SJCRH30 (cell line): ENCODE results near the gene FSD2. TPM values are rescaled to one million over a fixed set of nuclear protein-coding genes. Genes with fewer than 3 reads are reported as not detected.
"Not testable (repeated sequence)": the region's sequence is repeated elsewhere in the genome, so short reads cannot be mapped to it uniquely, and the experiment has no call there.

Source experiments
- DNase-seq, 2 experiments: peaks; one replicate each; pipeline ENCODE4 v3.0.0-alpha.2; 2015 to 2020
- H3K27ac ChIP-seq: fragments of 250-450 bp; sonication (Bioruptor Pico); 2 replicates; pipeline ENCODE4 v1.5.1; 2020; ENCODE audit warnings: mild to moderate bottlenecking, moderate library complexity
- H3K27me3 ChIP-seq: fragments of 250-450 bp; sonication (Bioruptor Pico); 2 replicates; pipeline ENCODE4 v1.5.1; 2020; ENCODE audit warnings: mild to moderate bottlenecking, moderate library complexity
- H3K36me3 ChIP-seq: fragments of 250-450 bp; sonication (Bioruptor Pico); 2 replicates; pipeline ENCODE4 v1.5.1; 2020; ENCODE audit warnings: mild to moderate bottlenecking, moderate library complexity
- H3K4me1 ChIP-seq: fragments of 250-450 bp; sonication (Bioruptor Pico); 2 replicates; pipeline ENCODE4 v1.5.1; 2020; ENCODE audit warnings: mild to moderate bottlenecking, moderate library complexity
- H3K4me3 ChIP-seq: fragments of 250-450 bp; sonication (Bioruptor Pico); 2 replicates; pipeline ENCODE4 v1.5.1; 2020; ENCODE audit warnings: mild to moderate bottlenecking, moderate library complexity
- H3K9me3 ChIP-seq: fragments of 250-450 bp; sonication (Bioruptor Pico); replicated peaks from 2 replicates; pipeline ENCODE4 v1.5.1; 2020; ENCODE audit warnings: mild to moderate bottlenecking, moderate library complexity
- total RNA-seq: library from RNA; depleted of rRNA; stranded (reverse); fragments of >200 nt; shearing (Covaris generic); gene quantifications from 2 replicates; pipeline ENCODE4 v1.2.3, GENCODE V29; 2014

The FSD2 gene
- total RNA-seq, 1 experiment from 2014 or later = 0.06 TPM

- H3K4me3 ChIP-seq = no peak overlapping the region
- H3K36me3 ChIP-seq = no peaks in the 10 kb centered on the region
- H3K9me3 ChIP-seq = no peaks in the 10 kb centered on the region
- H3K27ac ChIP-seq = no peak overlapping the region
- no peaks in the 10 kb centered on the region for H3K4me1 ChIP-seq
- H3K27me3 ChIP-seq = no peaks in the 10 kb centered on the region
- peak in 1 of 2 experiments; percentile 30 for DNase-seq
Measured at GRCh38 chr15:82789491-82789890, 16.4 kb downstream of the FSD2 start.

DNA sequence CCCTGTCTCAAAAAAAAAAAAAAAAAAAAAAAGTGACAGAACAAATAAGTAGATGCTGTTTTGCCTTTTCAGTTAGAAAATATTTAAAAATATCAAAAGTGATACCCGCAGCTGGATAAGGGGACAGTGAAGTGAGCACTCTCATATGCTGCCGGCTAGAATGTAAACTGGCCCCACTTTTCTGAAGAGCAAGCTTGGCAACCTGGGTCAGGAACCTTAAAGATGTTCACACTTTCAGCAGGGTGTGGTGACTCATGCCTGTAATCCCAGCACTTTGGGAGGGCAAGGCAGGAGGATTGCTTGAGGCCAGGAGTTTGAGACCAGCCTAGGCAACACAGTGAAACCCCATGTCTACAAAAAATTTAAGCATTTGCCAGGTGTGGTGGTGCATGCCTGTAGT lies 17.4 kb downstream of the FSD2 start:
- Histone ChIP-seq H3K4me3 (no peak overlapping the region), H3K27ac (no peak overlapping the region), H3K4me1 (no peaks in the 10 kb centered on the region), H3K27me3 (no peaks in the 10 kb centered on the region), H3K9me3 (no peaks in the 10 kb centered on the region), H3K36me3 (no peaks in the 10 kb centered on the region)
- DNase-seq = no peak

DNA sequence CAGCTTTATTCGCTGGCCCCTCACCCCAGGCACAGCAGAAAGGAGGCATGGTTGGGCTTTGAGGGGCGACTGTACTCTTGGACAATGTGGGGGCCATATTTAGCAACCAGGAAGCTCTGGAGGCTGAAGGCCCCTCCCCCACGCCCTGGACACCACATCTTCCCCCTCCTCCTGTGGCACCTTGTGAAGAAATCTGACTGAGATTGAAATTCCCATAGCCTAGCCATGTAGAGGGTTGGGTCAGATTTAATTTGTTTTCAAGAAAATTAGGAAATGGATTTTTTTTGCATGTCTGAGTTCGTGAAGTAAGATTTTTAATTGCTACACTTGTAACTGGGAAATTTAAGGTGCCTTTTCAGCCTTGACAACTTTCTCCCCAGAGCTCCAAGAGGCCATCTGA lies 24.5 kb downstream of the FSD2 start:
- no peaks in the 10 kb centered on the region for H3K36me3 ChIP-seq
- H3K27ac ChIP-seq = no peak overlapping the region
- H3K4me1 ChIP-seq = no peaks in the 10 kb centered on the region
- H3K4me3 ChIP-seq = no peak overlapping the region
- no peaks in the 10 kb centered on the region for H3K27me3 ChIP-seq
- H3K9me3 ChIP-seq = no peaks in the 10 kb centered on the region
- no peak for DNase-seq

- no peak overlapping the region for H3K27ac ChIP-seq
- DNase-seq = no peak
- H3K4me3 ChIP-seq = no peak overlapping the region
- H3K36me3 ChIP-seq = no peaks in the 10 kb centered on the region
- H3K9me3 ChIP-seq = no peaks in the 10 kb centered on the region
- H3K27me3 ChIP-seq = no peaks in the 10 kb centered on the region
- H3K4me1 ChIP-seq = no peaks in the 10 kb centered on the region
Measured at GRCh38 chr15:82778755-82779154, 27.1 kb downstream of the FSD2 start.

GRCh38 chr15:82774496-82774895 lies 31.4 kb downstream of the FSD2 start:
- H3K27ac ChIP-seq = no peak overlapping the region
- H3K36me3 ChIP-seq = no peaks in the 10 kb centered on the region

DNA sequence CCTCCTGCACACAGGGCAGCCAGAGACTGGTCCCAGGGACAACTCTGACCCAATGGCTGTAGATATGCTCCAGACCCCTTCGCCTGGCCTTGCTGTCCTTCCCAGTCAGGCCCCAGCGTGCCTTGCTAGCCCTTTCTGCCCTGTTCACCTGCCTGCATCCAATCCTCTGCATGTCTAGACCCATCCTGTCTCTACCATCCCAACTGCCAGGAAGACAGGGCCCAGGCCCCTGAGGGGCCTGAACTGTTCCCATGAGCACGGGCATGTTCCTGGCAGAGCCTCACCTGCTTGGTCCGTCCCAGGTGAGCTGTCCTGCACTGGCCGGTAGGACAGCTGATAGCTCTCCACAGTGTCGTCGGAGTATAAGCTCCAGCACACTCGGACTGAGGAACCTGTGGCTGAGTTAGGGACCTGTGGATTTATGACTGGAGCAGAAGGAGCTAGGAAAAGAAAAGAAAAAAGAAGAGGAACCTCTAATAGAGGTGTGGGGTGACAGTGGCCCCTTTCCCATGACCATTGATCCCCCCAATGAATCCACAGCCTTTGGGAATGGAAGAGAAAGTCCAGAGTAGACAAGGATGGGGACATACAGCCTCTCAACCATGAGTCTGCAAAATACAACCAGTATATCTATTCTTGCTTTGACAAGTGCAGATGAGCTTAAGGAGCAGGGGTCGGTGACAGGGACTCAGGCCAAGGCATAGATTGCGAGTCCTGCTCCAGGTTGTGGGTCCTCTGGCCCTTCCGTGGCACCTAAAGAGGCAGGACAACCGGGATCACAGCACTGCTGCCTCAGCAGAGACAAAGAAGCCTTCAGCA lies 33.9 kb downstream of the FSD2 start:
- no peak overlapping the region for H3K27ac ChIP-seq
- no peak for DNase-seq
- H3K27me3 ChIP-seq = no peaks in the 10 kb centered on the region
- H3K4me1 ChIP-seq = no peaks in the 10 kb centered on the region
- no peak overlapping the region for H3K4me3 ChIP-seq
- H3K9me3 ChIP-seq = no peaks in the 10 kb centered on the region
- H3K36me3 ChIP-seq = no peaks in the 10 kb centered on the region

More at GRCh38 chr15:82774496-82774895, 31.4 kb downstream of the FSD2 start:
- Histone ChIP-seq H3K4me1 (no peaks in the 10 kb centered on the region), H3K4me3 (no peak overlapping the region), H3K9me3 (no peaks in the 10 kb centered on the region), H3K27me3 (no peaks in the 10 kb centered on the region)
- DNase-seq = no peak

DNA sequence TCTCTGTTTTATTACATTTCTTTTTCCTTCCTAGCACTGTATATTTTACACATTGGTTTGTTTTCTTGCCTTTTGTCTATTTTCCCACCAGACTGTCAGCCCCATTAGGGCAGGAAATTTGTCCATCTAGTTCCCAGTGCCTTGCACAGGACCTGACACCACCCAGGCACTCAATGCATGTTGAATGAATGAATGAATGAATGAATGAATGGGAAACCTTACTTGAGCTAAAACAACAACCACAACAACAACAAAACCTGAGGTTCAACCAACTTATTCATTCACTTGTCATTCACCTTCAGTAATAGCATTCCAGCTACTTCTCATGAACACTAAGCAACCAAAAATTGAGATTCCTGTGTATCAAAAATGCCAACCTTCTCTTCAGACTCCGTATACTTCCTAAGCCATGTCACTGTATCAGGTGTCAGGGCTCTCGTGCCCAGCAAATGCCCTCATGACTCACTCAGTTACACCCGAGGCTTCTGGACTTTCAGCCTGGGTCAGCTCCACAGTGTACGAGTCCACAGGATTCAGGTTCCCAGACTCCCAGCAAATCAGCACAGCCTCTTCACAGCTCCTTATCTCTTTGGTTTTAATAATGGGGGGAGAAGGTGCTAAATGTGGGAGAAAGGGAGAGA lies 37.3 kb downstream of the FSD2 start:
- H3K27me3 ChIP-seq = no peaks in the 10 kb centered on the region
- H3K4me1 ChIP-seq = no peaks in the 10 kb centered on the region
- H3K9me3 ChIP-seq = no peaks in the 10 kb centered on the region
- no peak overlapping the region for H3K4me3 ChIP-seq
- no peak for DNase-seq
- no peak overlapping the region for H3K27ac ChIP-seq
- H3K36me3 ChIP-seq = peaks cover 6% of the 10 kb centered on the region; the same call in 1 of the 2 replicates

GRCh38 chr15:82767163-82767829 lies 38.6 kb downstream of the FSD2 start:
- DNase-seq = no peak
- peaks cover 6% of the 10 kb centered on the region; the same call in 1 of the 2 replicates for H3K36me3 ChIP-seq
- no peaks in the 10 kb centered on the region for H3K9me3 ChIP-seq
- no peaks in the 10 kb centered on the region for H3K27me3 ChIP-seq
- H3K4me3 ChIP-seq = no peak overlapping the region
- no peak overlapping the region for H3K27ac ChIP-seq
- no peaks in the 10 kb centered on the region for H3K4me1 ChIP-seq

- H3K4me3 ChIP-seq, H3K27me3 ChIP-seq, H3K4me1 ChIP-seq, H3K9me3 ChIP-seq, H3K27ac ChIP-seq, DNase-seq: not testable (repeated sequence)
- H3K36me3 ChIP-seq = peaks cover 11% of the 10 kb centered on the region
Measured at GRCh38 chr15:82766201-82766600, 39.7 kb downstream of the FSD2 start.

DNA sequence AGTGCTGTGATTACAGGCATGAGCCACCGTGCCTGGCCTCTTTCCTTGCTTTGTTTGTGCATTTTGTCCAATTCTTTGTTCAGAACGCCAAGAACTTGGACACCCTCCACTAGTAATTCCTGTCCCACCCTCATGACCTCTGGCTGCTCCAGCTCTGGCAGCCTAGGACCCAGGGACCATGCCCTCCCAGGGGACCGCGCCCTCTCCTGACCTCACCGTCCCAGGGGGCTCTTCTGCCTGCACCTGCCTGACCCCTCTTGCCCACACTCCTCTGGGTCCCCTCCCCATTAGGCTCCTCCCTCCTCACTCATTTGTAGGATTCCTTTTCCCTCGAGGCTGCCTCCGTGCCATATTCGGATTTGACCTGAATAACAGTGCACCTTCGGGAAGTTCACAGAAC lies 41.1 kb downstream of the FSD2 start:
- Histone ChIP-seq H3K9me3 (no peaks in the 10 kb centered on the region), H3K4me1 (no peaks in the 10 kb centered on the region), H3K36me3 (peaks cover 19% of the 10 kb centered on the region), H3K4me3 (no peak overlapping the region), H3K27ac (no peak overlapping the region), H3K27me3 (no peaks in the 10 kb centered on the region)
- DNase-seq = no peak

GRCh38 chr15:82764117-82764490 lies 41.8 kb downstream of the FSD2 start:
- H3K27me3 ChIP-seq = no peaks in the 10 kb centered on the region
- no peaks in the 10 kb centered on the region for H3K9me3 ChIP-seq
- no peak overlapping the region for H3K27ac ChIP-seq
- no peak overlapping the region for H3K4me3 ChIP-seq
- H3K4me1 ChIP-seq = no peaks in the 10 kb centered on the region
- DNase-seq = no peak
- H3K36me3 ChIP-seq = peaks cover 21% of the 10 kb centered on the region

DNA sequence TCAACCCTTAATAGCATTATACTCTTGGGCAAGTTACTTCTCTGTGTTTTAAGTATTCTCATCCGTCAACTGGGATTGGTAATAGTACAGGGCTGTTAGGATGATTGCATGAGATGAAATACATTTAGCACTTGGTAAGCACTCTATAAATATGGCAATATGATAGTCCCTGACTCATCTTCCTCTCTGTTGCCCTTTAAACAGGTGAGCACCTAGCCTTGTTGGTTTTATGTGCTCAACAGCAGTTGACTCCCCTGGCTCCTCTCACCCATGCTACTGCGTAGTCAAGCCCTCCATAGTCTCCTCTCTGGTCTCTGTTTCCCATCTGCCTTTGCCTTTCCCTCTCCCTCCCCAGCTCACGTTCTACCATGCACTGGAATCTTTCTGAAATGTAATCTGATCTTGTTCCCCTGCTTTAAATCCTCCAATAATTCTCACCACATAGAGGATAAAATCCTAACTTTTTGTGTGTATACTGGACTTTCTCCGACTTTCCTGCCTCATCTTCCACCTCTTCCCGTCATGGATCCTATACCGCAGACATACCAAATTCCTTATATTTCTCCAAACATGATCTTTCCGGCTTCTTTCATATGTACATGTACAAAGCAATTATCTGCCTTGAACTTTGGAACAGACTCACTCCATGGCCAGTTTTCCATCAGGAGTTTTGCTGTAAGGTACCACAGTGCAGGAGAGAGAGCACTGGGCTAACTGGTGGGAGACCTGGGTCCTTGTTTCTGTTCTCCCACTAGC lies 42.3 kb downstream of the FSD2 start:
- Histone ChIP-seq H3K4me1 (no peaks in the 10 kb centered on the region), H3K27ac (no peak overlapping the region), H3K36me3 (peaks cover 27% of the 10 kb centered on the region), H3K27me3 (no peaks in the 10 kb centered on the region), H3K9me3 (no peaks in the 10 kb centered on the region), H3K4me3 (no peak overlapping the region)
- no peak for DNase-seq

GRCh38 chr15:82751308-82751707 lies 54.6 kb downstream of the FSD2 start:
- H3K9me3 ChIP-seq = no peaks in the 10 kb centered on the region
- no peaks in the 10 kb centered on the region for H3K27me3 ChIP-seq
- peaks cover 4% of the 10 kb centered on the region for H3K4me1 ChIP-seq
- no peak for DNase-seq
- H3K4me3 ChIP-seq = peak overlapping the region; percentile 74
- H3K36me3 ChIP-seq = peaks cover 30% of the 10 kb centered on the region
- peak overlapping the region; percentile 82 for H3K27ac ChIP-seq

GRCh38 chr15:82750831-82751180 lies 55.1 kb downstream of the FSD2 start:
- Histone ChIP-seq H3K27me3 (no peaks in the 10 kb centered on the region), H3K36me3 (peaks cover 25% of the 10 kb centered on the region), H3K27ac (peak overlapping the region; percentile 82), H3K4me1 (peaks cover 4% of the 10 kb centered on the region), H3K4me3 (peak overlapping the region; percentile 74), H3K9me3 (no peaks in the 10 kb centered on the region)
- DNase-seq = peak; percentile 40 to 51
